NCI-H1105 (cell line): Measurements from ENCODE around the gene CEACAM16.
"Not testable (repeated sequence)": the region's sequence is repeated elsewhere in the genome, so short reads cannot be mapped to it uniquely, and the experiment has no call there.

Experiments used
- DNase-seq: peaks from one replicate; lab custom pipeline; 2025; lab: John Stamatoyannopoulos, UW

CEACAM16 gene

GRCh38 chr19:44698492-44699201, at the start of gene CEACAM16:
Gene CEACAM16 (plus strand): TSS chr19:44699151. CDS start chr19:44701457, 2,306 bp downstream.
- no peak for DNase-seq

DNA sequence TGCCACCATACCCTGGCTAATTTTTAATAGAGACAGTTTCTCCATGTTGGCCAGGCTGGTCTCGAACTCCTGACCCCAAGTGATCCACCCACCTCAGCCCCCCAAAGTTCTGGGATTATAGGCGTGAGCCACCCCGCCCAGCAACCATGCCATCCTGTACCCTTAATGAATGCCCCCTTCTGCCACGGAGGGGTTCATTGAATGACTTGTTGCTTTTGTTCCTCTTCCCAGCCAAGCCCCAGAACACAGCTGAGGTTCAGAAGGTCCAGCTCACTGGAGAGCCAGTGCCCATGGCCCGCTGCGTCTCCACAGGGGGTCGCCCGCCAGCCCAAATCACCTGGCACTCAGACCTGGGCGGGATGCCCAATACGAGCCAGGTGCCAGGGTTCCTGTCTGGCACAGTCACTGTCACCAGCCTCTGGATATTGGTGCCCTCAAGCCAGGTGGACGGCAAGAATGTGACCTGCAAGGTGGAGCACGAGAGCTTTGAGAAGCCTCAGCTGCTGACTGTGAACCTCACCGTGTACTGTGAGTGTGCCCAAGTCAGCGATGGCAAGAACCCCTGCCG, 49.3 kb upstream of the CEACAM16 start:
- DNase-seq = no peak

DNA sequence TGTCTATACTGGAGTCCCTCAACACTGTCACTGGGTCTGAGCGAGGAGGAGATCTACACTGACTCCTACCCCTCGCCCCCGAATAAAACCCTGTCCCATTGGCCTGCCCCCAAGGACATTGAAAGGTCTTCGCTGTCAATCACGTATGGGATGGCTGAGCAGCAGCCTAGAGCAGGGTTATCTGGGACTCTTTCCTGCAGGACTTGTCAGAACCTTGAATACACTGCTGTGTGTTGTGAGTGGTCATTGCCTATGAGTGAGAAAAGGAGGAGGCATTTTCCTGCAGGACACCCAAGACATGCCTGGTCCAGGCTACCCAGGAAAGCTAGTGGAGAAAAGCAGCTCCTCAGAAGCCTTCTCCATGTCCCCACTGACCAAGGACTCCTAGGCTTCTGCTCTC, 45.6 kb upstream of the CEACAM16 start:
- no peak for DNase-seq

DNA sequence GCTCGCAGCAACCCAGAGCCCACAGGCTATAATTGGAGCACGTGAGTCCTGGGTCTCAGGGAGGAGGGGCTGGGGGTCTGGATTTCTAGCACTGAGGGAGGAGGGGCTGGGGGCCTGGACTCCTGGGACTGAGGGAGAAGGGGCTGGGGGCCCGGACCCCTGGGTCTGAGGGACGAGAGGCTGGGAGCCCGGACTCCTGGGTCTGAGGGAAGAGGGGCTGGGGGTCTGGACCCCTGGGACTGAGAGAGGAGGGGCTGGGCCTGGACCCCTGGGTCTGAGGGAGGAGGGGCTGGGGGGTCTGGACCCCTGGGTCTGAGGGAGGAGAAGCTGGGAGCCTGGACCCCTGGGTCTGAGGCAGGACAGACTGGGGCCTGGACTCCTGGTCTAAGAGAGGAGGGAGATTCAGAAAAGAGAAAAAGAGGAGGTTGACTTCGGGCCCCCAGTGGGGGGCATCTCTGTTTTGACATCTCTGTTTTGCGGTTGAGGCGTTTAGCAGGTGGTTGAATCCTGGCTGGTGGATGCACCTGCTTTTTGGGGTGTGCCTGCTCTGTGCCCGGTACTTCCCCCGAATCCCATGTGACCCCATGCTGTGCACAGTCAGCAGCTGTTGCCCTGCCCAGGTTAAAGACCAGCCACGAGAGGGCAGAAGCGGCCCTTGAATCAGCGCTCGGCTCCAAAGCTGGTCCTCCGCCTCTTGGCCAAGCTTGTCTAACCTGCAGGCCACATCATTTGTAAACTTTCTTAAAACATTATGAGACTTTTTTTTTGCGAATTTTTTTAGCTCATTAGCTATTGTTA, 44.8 kb upstream of the CEACAM16 start:
- no peak for DNase-seq

DNA sequence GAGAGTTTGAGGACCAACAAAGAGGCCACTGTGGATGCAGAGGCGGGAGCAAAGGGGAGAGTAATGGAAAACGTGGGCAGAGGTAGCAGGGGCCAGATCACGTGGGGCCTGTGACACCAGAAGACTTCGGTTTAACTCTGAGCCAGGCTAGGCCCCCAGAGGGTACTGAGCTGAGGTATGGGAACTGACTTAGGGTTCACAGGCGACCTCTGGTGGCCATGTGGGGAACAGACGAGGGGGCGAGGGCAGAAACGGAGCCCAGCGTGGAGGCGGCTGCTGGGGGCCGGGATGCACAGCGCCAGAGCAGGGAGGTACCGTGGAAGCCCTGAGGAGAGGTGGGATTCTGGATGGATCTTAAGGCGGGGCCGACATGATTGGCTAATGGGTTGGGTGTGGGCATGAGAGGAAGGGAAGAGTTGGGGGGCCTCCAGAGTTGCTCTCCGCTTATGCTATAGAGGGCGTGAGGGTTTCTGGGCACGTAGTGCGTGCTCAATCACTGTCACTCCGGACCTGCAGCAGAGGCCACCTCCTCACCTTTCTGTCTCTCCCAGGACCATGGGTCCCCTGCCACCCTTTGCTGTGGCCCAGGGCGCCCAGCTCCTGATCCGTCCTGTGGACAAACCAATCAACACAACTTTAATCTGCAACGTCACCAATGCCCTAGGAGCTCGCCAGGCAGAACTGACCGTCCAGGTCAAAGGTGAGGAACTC, 41.6 kb upstream of the CEACAM16 start:
- DNase-seq = peak; percentile 42

- no peak for DNase-seq
These were observed 40.8 kb upstream of the CEACAM16 start for GRCh38 chr19:44658069-44658733.

DNA sequence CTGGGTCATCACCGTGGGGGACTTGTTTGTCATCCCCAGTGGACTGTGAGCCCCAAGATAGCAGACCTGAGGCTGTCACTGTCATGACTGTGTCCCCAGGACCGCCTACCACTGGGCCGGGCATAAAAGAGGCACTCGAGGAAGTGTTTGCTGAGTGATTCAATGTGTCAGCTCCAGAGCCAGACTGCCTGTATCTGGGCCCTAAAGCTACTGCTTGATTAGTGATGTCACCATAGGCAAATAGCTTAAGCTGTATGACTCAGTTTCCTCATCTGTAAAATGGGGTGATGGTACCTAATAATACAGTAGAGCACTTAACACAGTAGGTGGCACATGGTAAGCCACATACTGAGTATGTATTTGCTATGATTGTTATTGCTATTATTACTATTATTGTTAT, 38.9 kb upstream of the CEACAM16 start:
- no peak for DNase-seq

- no peak for DNase-seq
These were observed 37.7 kb upstream of the CEACAM16 start for GRCh38 chr19:44661205-44661604.

DNA sequence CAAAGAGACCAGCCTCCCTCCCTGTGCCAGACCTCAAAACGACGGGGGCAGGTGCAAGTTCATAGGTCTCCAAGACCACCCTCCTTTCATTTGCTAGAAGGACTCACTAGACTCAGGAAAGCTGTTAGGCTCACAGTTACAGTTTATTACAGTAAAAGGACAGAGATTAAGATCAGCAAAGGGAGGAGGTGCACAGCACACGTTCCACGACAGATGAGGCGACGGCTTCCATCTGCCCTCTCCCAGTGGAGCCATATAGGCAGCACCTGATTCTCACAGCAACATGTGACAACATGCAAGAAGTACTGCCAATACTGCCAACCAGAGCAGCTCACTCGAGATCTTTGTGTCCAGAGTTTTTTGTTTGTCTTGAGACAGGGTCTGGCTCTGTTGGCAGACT, 37.0 kb upstream of the CEACAM16 start:
- no peak for DNase-seq

DNA sequence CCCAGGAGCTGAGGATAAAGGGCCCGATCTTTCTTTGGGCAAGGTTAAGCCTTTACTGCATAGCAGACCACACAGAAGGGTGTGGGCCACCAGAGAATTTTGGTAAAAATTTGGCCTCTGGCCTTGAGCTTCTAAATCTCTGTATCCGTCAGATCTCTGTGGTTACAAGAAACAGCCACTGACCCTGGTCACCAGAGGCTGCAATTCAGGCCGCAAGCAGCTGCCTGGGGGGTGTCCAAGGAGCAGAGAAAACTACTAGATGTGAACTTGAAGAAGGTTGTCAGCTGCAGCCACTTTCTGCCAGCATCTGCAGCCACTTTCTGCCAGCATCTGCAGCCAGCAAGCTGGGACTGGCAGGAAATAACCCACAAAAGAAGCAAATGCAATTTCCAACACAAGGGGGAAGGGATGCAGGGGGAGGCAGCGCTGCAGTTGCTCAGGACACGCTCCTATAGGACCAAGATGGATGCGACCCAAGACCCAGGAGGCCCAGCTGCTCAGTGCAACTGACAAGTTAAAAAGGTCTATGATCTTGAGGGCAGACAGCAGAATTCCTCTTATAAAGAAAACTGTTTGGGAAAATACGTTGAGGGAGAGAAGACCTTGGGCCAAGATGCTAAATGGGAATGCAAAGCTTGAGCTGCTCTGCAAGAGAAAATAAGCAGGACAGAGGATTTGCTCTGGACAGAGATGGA, 36.1 kb upstream of the CEACAM16 start:
- no peak for DNase-seq

- DNase-seq = no peak
These were observed 35.0 kb upstream of the CEACAM16 start for GRCh38 chr19:44663996-44664395.

DNA sequence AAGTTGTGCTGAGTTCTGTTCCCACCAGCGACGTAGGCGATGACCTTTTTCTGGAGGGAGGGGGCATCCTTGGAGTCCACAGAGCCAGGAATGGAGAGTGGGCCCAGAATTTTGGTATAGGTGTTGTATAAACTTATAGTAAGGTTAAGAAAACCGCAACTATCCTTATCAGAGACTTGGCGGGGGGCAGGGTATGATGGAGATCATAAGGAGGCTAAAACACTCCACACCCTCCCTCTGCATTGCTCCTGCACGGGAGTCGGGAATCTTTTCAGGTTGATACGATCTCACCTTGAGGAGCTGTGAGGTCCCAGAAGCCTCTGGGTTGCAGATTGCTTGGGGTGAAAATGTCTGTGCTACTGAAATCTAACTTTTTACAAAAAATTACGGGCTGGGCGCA, 34.0 kb upstream of the CEACAM16 start:
- no peak for DNase-seq

DNA sequence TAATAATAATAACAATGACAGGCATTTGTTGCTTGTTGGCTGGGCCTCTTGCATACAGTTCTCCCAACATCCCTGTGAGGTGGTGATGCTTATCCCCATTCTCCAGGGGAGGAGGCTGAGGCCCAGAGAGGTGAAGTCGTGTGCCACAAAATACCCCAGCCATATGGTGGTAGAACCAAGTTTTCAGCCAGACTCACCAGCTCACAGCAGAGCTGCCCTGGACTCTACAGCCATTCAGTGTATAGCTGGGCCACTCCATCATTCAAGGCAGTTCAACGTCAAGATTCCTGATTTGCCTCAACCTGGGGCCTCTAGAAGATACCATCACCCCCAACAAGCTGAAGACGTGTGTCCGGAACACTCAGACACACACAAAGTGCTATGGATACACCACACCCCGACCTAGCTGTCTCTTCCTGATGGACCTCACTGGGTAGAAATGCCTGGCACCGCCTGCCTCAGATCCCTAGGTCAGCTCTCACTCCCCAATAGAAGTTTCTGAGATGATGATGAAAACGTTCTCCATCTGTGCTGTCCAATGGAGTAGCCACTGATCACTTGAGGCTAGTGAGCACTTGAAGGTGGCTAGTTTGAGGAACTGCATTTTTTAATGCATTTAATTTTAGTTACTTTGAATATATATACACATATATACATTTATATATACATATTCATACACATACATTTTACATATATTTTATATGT, 31.9 kb upstream of the CEACAM16 start:
- DNase-seq = no peak

DNA sequence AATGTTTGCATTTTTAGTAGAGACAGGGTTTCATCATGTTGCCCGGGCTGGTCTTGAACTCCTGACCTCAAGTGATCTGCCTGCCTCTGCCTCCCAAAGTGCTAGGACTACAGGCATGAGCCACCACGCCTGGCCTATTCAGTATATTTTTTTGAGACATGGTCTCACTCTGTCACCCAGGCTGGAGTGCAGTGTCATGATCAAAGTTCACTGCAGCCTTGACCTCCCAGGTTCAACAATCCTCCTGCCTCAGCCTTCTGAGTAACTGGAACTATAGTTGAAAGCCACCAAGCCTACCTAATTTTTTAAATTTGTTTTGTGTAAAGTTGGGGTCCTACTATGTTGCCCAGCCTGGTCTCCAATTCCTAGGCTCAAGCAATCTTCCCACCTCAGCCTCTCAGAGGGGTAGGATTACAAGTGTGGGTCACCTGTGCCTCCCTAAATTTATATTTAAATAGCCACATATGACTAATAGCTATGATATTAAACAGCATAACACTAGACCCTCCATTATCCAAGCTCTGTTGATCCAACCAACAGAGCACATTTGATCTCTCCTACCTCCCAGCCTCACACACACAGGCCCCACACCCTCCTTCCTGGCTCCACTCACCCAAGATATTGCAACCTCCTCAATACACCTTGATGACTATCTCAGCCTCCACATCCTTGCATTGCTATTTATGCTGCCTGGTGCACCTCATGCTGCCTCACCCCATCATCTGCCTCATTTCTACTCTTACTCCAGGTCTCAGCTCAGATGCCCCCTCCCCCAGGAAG, 29.8 kb upstream of the CEACAM16 start:
- DNase-seq = no peak

DNA sequence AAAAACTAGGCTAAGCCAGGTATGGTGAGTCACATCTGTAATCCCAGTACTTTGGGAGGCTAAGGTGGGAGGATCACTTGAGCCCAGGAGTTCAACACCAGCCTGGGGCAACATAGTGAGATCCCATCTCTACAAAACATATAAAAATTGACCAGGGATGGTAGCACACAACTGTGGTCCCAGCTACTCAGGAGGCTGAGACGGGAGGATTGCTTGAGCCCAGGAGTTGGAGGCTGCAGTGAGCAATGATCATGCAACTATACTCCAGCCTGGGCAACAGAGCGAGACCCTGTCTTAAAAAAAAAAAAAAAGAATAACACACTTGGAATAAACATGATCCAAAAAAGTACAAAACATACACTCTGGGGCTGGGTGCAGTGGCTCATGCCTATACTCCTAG, 28.9 kb upstream of the CEACAM16 start:
- DNase-seq = not testable (repeated sequence)

- DNase-seq = no peak
These were observed 27.6 kb upstream of the CEACAM16 start, which contains the start of gene CEACAM19 for GRCh38 chr19:44671400-44671799. Gene CEACAM19 (plus strand): TSS chr19:44671482. CDS start chr19:44671932, 450 bp downstream.

- no peak for DNase-seq
These were observed 26.7 kb upstream of the CEACAM16 start for GRCh38 chr19:44672226-44672625.

DNA sequence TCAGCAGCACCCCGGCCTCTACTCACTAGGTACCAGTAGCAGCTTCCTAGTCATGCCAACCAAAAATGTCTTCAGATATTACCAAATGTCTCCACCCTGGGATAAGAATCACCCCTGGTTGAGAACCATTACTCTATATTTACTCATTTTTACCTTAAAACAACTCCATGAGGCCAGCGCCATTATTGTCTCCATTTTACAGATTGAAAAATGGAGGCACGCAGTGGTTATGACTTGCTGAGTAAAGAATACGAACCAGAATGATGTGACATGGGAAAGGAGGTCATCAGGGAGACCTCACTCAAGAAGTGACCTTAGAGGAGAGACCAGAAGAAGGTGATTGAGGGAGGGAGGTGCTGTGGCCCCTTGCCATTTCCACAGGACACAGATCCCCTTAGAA, 25.4 kb upstream of the CEACAM16 start:
- DNase-seq = no peak

DNA sequence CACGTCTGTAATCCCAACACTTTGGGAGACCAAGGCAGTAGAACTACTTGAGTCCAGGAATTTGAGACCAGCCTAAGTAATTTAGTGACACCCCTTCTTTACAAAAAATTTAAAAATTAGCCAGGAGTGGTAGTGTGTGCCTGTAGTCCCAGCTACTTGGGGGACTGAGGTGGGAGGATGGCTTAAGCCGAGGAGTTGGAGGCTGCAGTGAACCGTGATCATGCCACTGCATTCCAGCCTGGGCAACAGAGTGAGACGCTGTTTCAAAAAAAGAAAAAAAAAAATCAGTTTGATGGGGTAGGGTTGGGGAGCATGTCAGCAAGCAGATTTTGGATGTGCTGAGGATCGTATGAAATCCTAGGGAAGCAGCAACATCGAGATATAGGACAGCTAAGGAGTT, 23.4 kb upstream of the CEACAM16 start:
- no peak for DNase-seq
